HuH-7.5 (cell line): ENCODE results near the gene SNX30.

Experiments
- DNase-seq: peaks from one replicate; pipeline ENCODE4 v3.0.0; 2011; ENCODE audit warnings: low spot score

The SNX30 gene

GRCh38 chr9:112885324-112885723, 134.8 kb downstream of the SNX30 start:
- DNase-seq: no peak

GRCh38 chr9:112886351-112886750, 135.8 kb downstream of the SNX30 start:
- no peak for DNase-seq

- DNase-seq: no peak
These were observed 136.8 kb downstream of the SNX30 start for GRCh38 chr9:112887381-112887780.

- no peak for DNase-seq
These were observed 139.8 kb downstream of the SNX30 start, which contains the start of gene SLC46A2 for GRCh38 chr9:112890106-112891081. TSS of gene SLC46A2 (minus strand) at chr9:112890876. CDS start at chr9:112890681, 195 bp downstream.

GRCh38 chr9:112891521-112891920, 141.0 kb downstream of the SNX30 start:
- no peak for DNase-seq

GRCh38 chr9:112892981-112893380, 142.4 kb downstream of the SNX30 start:
- DNase-seq: no peak

- DNase-seq: no peak
These were observed 143.5 kb downstream of the SNX30 start for GRCh38 chr9:112894041-112894440.

- no peak for DNase-seq
These were observed 144.1 kb downstream of the SNX30 start for GRCh38 chr9:112894699-112895098.

- no peak for DNase-seq
These were observed 145.6 kb downstream of the SNX30 start for GRCh38 chr9:112896131-112896530.

- DNase-seq: no peak
These were observed 148.3 kb downstream of the SNX30 start for GRCh38 chr9:112898872-112899311.

- DNase-seq: no peak
These were observed 149.9 kb downstream of the SNX30 start for GRCh38 chr9:112900488-112900887.

- no peak for DNase-seq
These were observed 150.3 kb downstream of the SNX30 start for GRCh38 chr9:112900901-112901300.

- no peak for DNase-seq
These were observed 154.5 kb downstream of the SNX30 start for GRCh38 chr9:112905084-112905483.

- no peak for DNase-seq
These were observed 161.2 kb downstream of the SNX30 start for GRCh38 chr9:112911736-112912135.

- DNase-seq: no peak
These were observed 162.1 kb downstream of the SNX30 start for GRCh38 chr9:112912636-112913035.

- no peak for DNase-seq
These were observed 162.8 kb downstream of the SNX30 start for GRCh38 chr9:112913326-112913725.

- DNase-seq: no peak
These were observed 164.0 kb downstream of the SNX30 start for GRCh38 chr9:112914524-112914923.

GRCh38 chr9:112917047-112917986, 166.8 kb downstream of the SNX30 start:
- no peak for DNase-seq

GRCh38 chr9:112917987-112918362, 167.4 kb downstream of the SNX30 start:
- DNase-seq: no peak

GRCh38 chr9:112921549-112921948, 171.0 kb downstream of the SNX30 start:
- peak; percentile 19 for DNase-seq
